HCT116 (cell line): Measurements from ENCODE around the gene RIPOR3. TPM values are rescaled to one million over a fixed set of nuclear protein-coding genes. Genes with fewer than 3 reads are reported as not detected.

Source experiments
- ATAC-seq: fragments of 200-7000 bp; cut with Tn5 transposase; 2 replicates; pipeline ENCODE4 v1.9.1; 2020; ENCODE audit warnings: mild to moderate bottlenecking, moderate library complexity
- BruUV-seq: library from RNA; stranded (reverse); fragments of 400-500 nt; replicated peaks from 2 replicates; lab custom pipeline; 2021; lab: Mats Ljungman, UMichigan
- CTCF ChIA-PET: fragments of 300-600 bp; sonication (Branson Sonifier 250); formaldehyde crosslinking; loops from one replicate; lab custom pipeline; 2021; ENCODE audit warnings: antibody characterized with exemption; lab: Charles Lee
- POLR2A ChIA-PET: fragments of 300-600, 350-600 bp; sonication (Branson Sonifier 250); formaldehyde crosslinking; loops from one replicate; lab custom pipeline; 2021; ENCODE audit warnings: antibody characterized with exemption; lab: Charles Lee
- RAD21 ChIA-PET, 2 experiments: fragments of 300-600 bp; sonication (Branson Sonifier 250); formaldehyde crosslinking; loops; one replicate each; lab custom pipeline; 2023; ENCODE audit warnings: low total read pairs in 2 of 2; ENCODE audit not compliant: uncharacterized antibody in 2 of 2, unreplicated experiment in 2 of 2, low non-redundant PET in 1 of 2; lab: Charles Lee
- DNase-seq: peaks from one replicate; pipeline ENCODE4 v3.0.0-alpha.2; 2010; ENCODE audit warnings: low read depth, low spot score
- H2AFZ ChIP-seq: fragments of 200-600 bp; shearing (Covaris generic), sonication (generic); 2 replicates; pipeline ENCODE4 v1.6.1; 2017; ENCODE audit warnings: low read depth, mixed run types, mixed read lengths, antibody characterized with exemption, low read length; ENCODE audit not compliant: poor library complexity, severe bottlenecking
- H3K27ac ChIP-seq: 2 replicates; pipeline ENCODE4 v1.5.1; 2012; ENCODE audit warnings: low read depth, low read length
- H3K27me3 ChIP-seq: fragments of 200-600 bp; sonication (generic); 2 replicates; pipeline ENCODE4 v1.6.1; 2016; ENCODE audit warnings: mixed run types, low read length, mixed read lengths; ENCODE audit not compliant: insufficient read depth
- H3K36me3 ChIP-seq, 2 experiments: fragments of 200-500 bp in 1 of 2; fragments of 200-600 bp in 1 of 2; sonication (Bioruptor generic) in 1 of 2; sonication (generic) in 1 of 2; 2 replicates each; pipeline versions ENCODE4 v1.5.1 to v1.6.1; 2014 to 2016; ENCODE audit warnings: low read length in 2 of 2, inconsistent platforms in 1 of 2, mixed read lengths in 1 of 2, mixed run types in 1 of 2; ENCODE audit not compliant: insufficient read depth in 2 of 2, control insufficient read depth in 1 of 2
- H3K4me1 ChIP-seq, 2 experiments: fragments of 200-600 bp in 1 of 2; sonication (generic) in 1 of 2; 2 replicates each; pipeline versions ENCODE4 v1.5.1 to v1.6.1; 2012 to 2017; ENCODE audit warnings: low read length in 2 of 2, inconsistent platforms in 1 of 2, mild to moderate bottlenecking in 1 of 2, mixed read lengths in 1 of 2, mixed run types in 1 of 2, moderate library complexity in 1 of 2; ENCODE audit not compliant: insufficient read depth in 2 of 2, control insufficient read depth in 1 of 2
- H3K4me2 ChIP-seq: fragments of 200-600 bp; sonication (generic); 2 replicates; pipeline ENCODE4 v1.6.1; 2017; ENCODE audit warnings: mixed run types, low read length, mixed read lengths
- H3K4me3 ChIP-seq, 2 experiments: fragments of 200-600 bp in 1 of 2; sonication (generic) in 1 of 2; replicated peaks in 1 of 2; 2 replicates each; pipeline ENCODE4 v1.5.1; 2011 to 2016; ENCODE audit warnings: low read length in 2 of 2, control low read depth in 1 of 2, low read depth in 1 of 2, mild to moderate bottlenecking in 1 of 2, mixed read lengths in 1 of 2, mixed run types in 1 of 2
- H3K79me2 ChIP-seq: fragments of 200-600 bp; sonication (generic); 2 replicates; pipeline ENCODE4 v1.6.1; 2017; ENCODE audit warnings: mild to moderate bottlenecking, mixed run types, low read length, moderate library complexity, mixed read lengths; ENCODE audit not compliant: insufficient read depth
- H3K9ac ChIP-seq: fragments of 200-600 bp; sonication (generic); 2 replicates; pipeline ENCODE4 v1.6.1; 2016; ENCODE audit warnings: low read length, mixed read lengths
- H3K9me2 ChIP-seq: fragments of 200-600 bp; sonication (generic), shearing (Covaris generic); 2 replicates; pipeline ENCODE4 v1.6.1; 2017; ENCODE audit warnings: mixed run types, mild to moderate bottlenecking, moderate library complexity; ENCODE audit not compliant: insufficient read depth
- H3K9me3 ChIP-seq, 2 experiments: fragments of 200-500 bp in 1 of 2; fragments of 200-600 bp in 1 of 2; sonication (Bioruptor generic) in 1 of 2; sonication (generic) in 1 of 2; 2 replicates each; pipeline ENCODE4 v1.6.1; 2014 to 2017; ENCODE audit warnings: low read length in 2 of 2, mixed read lengths in 2 of 2, inconsistent platforms in 1 of 2, low read depth in 1 of 2, mild to moderate bottlenecking in 1 of 2, mixed run types in 1 of 2, moderate library complexity in 1 of 2; ENCODE audit not compliant: control insufficient read depth in 1 of 2, insufficient read depth in 1 of 2
- H4K20me1 ChIP-seq: fragments of 200-600 bp; sonication (generic), shearing (Covaris generic); 2 replicates; pipeline ENCODE4 v1.6.1; 2017; ENCODE audit warnings: mixed run types, mild to moderate bottlenecking, moderate library complexity; ENCODE audit not compliant: insufficient read depth
- CBX3 ChIP-seq: IDR thresholded peaks from 2 replicates; pipeline ENCODE4 v1.6.1; 2012; ENCODE audit warnings: low read depth
- EGR1 ChIP-seq: IDR thresholded peaks from 2 replicates; pipeline ENCODE4 v1.6.1; 2012; ENCODE audit warnings: low read depth
- ELF1 ChIP-seq: IDR thresholded peaks from 2 replicates; pipeline ENCODE4 v1.6.1; 2012; ENCODE audit warnings: low read depth, borderline replicate concordance
- EZH2phosphoT487 ChIP-seq: fragments of 200-600 bp; IDR thresholded peaks from 2 replicates; pipeline ENCODE4 v1.6.1; 2018; ENCODE audit warnings: antibody characterized with exemption, borderline replicate concordance
- FOSL1 ChIP-seq: IDR thresholded peaks from 2 replicates; pipeline ENCODE4 v1.6.1; 2012; ENCODE audit warnings: low read depth
- POLR2A ChIP-seq: IDR thresholded peaks from 2 replicates; pipeline ENCODE4 v1.7.0; 2011; ENCODE audit warnings: borderline replicate concordance; ENCODE audit not compliant: insufficient read depth, insufficient read length; ENCODE audit errors: extremely low read depth
- POLR2AphosphoS5 ChIP-seq: IDR thresholded peaks from 2 replicates; pipeline ENCODE4 v1.6.1; 2011; ENCODE audit warnings: mild to moderate bottlenecking, low read depth, low read length, moderate library complexity
- RAD21 ChIP-seq: IDR thresholded peaks from 2 replicates; pipeline ENCODE4 v1.6.1; 2012; ENCODE audit warnings: low read depth, mild to moderate bottlenecking
- SP1 ChIP-seq: IDR thresholded peaks from 2 replicates; pipeline ENCODE4 v1.6.1; 2012; ENCODE audit warnings: low read depth
- TCF7L2 ChIP-seq: IDR thresholded peaks from 2 replicates; pipeline ENCODE4 v1.7.0; 2011; ENCODE audit warnings: borderline replicate concordance, inconsistent platforms; ENCODE audit not compliant: insufficient read depth, insufficient read length; ENCODE audit errors: extremely low read depth
- YY1 ChIP-seq: IDR thresholded peaks from 2 replicates; pipeline ENCODE4 v1.6.1; 2011; ENCODE audit warnings: low read length, low read depth, moderate library complexity, mild to moderate bottlenecking; ENCODE audit not compliant: insufficient replicate concordance; ENCODE audit errors: extremely low read depth
- ZFX ChIP-seq: fragments of 450-650 bp; IDR thresholded peaks from 2 replicates; pipeline ENCODE4 v1.6.1; 2017
- ZNF274 ChIP-seq: fragments of 200-500 bp; sonication (Bioruptor generic); IDR thresholded peaks from 2 replicates; pipeline ENCODE4 v1.6.1; 2014; ENCODE audit warnings: mild to moderate bottlenecking, low read depth, low read length, inconsistent platforms
- intact Hi-C: fragments of 100-400 bp; cut with micrococcal nuclease; formaldehyde crosslinking; loops from 2 replicates; pipeline ENCODE4 v1.10.0; 2022
- total RNA-seq: library from RNA; stranded (reverse); gene quantifications from one replicate; pipeline ENCODE4 v1.2.1, GENCODE V29; 2021; ENCODE audit not compliant: unreplicated experiment
- TF ChIP-seq, protein P1 (sequence below): IDR thresholded peaks from 2 replicates; pipeline ENCODE4 v1.6.1; 2012
- TF ChIP-seq, protein P2 (sequence below): IDR thresholded peaks from 2 replicates; pipeline ENCODE4 v1.6.1; 2012; ENCODE audit warnings: low read depth

Gene RIPOR3
- total RNA-seq, 1 experiment from 2014 or later = 0.22 TPM

DNA sequence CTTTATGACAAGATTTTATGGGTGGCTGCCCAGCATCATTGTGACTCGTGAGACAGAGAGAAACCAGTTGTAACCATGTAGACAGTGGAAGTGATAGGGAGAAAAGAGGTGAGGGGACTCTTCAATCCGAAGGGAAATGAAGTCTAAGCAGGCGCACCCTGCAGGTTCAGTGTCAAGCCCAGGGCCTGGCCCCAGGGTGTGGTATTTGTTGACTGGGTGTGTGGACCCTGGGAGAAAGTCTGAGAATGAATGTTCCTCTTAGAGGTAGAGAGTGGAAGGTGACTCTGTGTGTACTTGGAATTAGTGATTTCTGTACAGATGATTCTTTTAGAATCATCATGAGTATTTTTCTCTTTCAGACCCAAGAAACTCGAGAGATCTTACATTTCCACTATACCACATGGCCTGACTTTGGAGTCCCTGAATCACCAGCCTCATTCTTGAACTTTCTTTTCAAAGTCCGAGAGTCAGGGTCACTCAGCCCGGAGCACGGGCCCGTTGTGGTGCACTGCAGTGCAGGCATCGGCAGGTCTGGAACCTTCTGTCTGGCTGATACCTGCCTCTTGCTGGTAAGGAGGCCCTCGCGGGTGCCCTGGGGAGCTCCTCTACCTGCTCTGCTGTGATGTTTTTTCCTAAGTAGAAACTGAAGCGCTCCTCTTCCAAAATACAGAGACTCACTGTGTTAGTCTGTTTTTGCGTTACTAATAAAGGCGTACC lies 113.1 kb downstream of the RIPOR3 start (continued):
- no peak for TF ChIP-seq ELF1

DNA sequence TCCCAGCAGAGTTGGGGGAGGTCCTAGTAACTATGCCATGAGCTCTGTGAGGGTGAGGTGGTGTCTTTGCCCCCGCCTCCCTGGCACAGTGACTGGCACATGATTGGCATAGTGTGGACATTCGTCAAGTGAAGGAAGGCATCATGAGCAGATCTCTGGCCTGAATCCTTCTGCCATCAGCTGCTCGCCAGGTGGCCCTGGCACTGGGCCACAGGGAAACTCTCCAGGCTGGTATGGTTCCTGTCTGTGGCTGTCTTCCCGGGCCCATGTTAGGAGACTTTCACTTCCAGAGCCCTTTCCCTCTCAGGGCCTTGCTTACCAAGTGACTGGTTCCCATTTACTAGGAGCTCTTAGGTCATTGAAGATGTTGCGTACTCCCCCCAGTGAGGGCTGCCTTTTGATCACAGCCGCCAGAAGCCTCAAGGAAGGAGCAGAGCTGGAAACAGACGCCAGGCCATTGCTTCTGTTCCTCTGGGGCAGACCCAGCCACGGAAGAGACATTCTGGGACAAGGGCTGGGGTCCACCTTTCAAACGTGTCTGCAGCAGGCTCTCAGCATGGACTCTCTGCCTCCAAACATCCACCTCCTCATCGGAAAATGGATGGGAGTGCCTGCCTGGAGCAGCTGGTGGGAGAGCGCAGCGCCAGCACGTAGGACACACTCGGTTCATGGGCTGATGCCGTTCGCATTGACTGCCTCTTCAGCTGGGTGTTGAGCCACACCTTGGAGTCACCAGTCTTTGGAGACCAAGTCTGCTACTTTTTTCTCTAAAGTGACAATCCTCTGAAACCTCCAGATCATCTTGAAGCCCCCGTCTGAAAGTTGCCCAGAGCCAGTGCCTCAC lies 113.9 kb downstream of the RIPOR3 start:
- peaks cover 6 to 16% of the 10 kb centered on the region in 2 experiments; a peak in 2 of 4 replicates for H3K4me1 ChIP-seq
- ATAC-seq (no peak), DNase-seq (no peak)
- POLR2A ChIA-PET = no interaction called here
- no peak overlapping the region for H3K27ac ChIP-seq
- H3K4me3 ChIP-seq = no peak overlapping the region
- H3K4me2 ChIP-seq = no peak overlapping the region
- H2AFZ ChIP-seq = no peak overlapping the region
- no peaks in the 10 kb centered on the region for H4K20me1 ChIP-seq
- H3K79me2 ChIP-seq = peaks cover 27% of the 10 kb centered on the region; the same call in 1 of the 2 replicates
- RAD21 ChIA-PET = interaction anchor here in 1 of 2 experiments (0.7 kb wide), 1 partner anchor 116 kb away, joined by 3 read pairs; no protein-coding TSS in a partner anchor
- H3K9me2 ChIP-seq = no peaks in the 10 kb centered on the region
- no peaks in the 10 kb centered on the region for H3K9me3 ChIP-seq
- no peak for TF ChIP-seq YY1
- no peak for TF ChIP-seq RAD21
- TF ChIP-seq, protein P1, sequence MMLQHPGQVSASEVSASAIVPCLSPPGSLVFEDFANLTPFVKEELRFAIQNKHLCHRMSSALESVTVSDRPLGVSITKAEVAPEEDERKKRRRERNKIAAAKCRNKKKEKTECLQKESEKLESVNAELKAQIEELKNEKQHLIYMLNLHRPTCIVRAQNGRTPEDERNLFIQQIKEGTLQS = no peak
- no peak for TF ChIP-seq ZNF274
- TF ChIP-seq CBX3 = no peak
- TF ChIP-seq SP1 = no peak
- TF ChIP-seq FOSL1 = no peak
- TF ChIP-seq ZFX = no peak
- TF ChIP-seq POLR2AphosphoS5 = no peak
- TF ChIP-seq EGR1 = no peak
- TF ChIP-seq POLR2A = no peak
- TF ChIP-seq, protein P2, sequence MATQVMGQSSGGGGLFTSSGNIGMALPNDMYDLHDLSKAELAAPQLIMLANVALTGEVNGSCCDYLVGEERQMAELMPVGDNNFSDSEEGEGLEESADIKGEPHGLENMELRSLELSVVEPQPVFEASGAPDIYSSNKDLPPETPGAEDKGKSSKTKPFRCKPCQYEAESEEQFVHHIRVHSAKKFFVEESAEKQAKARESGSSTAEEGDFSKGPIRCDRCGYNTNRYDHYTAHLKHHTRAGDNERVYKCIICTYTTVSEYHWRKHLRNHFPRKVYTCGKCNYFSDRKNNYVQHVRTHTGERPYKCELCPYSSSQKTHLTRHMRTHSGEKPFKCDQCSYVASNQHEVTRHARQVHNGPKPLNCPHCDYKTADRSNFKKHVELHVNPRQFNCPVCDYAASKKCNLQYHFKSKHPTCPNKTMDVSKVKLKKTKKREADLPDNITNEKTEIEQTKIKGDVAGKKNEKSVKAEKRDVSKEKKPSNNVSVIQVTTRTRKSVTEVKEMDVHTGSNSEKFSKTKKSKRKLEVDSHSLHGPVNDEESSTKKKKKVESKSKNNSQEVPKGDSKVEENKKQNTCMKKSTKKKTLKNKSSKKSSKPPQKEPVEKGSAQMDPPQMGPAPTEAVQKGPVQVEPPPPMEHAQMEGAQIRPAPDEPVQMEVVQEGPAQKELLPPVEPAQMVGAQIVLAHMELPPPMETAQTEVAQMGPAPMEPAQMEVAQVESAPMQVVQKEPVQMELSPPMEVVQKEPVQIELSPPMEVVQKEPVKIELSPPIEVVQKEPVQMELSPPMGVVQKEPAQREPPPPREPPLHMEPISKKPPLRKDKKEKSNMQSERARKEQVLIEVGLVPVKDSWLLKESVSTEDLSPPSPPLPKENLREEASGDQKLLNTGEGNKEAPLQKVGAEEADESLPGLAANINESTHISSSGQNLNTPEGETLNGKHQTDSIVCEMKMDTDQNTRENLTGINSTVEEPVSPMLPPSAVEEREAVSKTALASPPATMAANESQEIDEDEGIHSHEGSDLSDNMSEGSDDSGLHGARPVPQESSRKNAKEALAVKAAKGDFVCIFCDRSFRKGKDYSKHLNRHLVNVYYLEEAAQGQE = no peak
- TF ChIP-seq TCF7L2 = no peak
- no peak for TF ChIP-seq EZH2phosphoT487
- no peak overlapping the region for H3K9ac ChIP-seq
- no peaks in the 10 kb centered on the region for H3K27me3 ChIP-seq
- intact Hi-C loops = loop anchor here (5.0 to 10.0 kb wide), 3 partner anchors 100 to 603 kb away; no protein-coding TSS in a partner anchor
- peaks cover 32 to 66% of the 10 kb centered on the region in 2 experiments for H3K36me3 ChIP-seq
- CTCF ChIA-PET = interaction anchor here (2.2 kb wide), 1 partner anchor 10 kb away, joined by 8 read pairs; no protein-coding TSS in a partner anchor
- BruUV-seq = no TSS peak
